Right lobe of liver (tissue), 6 donors: ENCODE data around the gene UGT1A9. TPM values are rescaled to one million over a fixed set of nuclear protein-coding genes. Genes with fewer than 3 reads are reported as not detected.
A peak's percentile ranks its signal among the peaks of the same experiment; 100 is the strongest.

ENCODE experiments used
- ATAC-seq, 4 donors: fragments of 200-7000 bp; cut with Tn5 transposase; one replicate each; pipeline ENCODE4 v1.9.1; 2020; ENCODE audit warnings: mild to moderate bottlenecking in 4 of 4, moderate library complexity in 4 of 4
- DNase-seq, 3 donors: peaks; one replicate each; pipeline ENCODE4 v3.0.0-alpha.2; 2020
- H3K27ac ChIP-seq, 3 donors: fragments of 200-600 bp; one replicate each; pipeline ENCODE4 v1.8.0; 2022
- H3K27me3 ChIP-seq, 2 donors: fragments of 200-600 bp; one replicate each; pipeline ENCODE4 v1.8.0; 2022
- H3K36me3 ChIP-seq, 4 donors: fragments of 200-600 bp; sonication (generic) in 1 of 4; one replicate each; pipeline versions ENCODE4 v1.5.1 to v1.8.0; 2017 to 2022; ENCODE audit warnings: control low read depth in 1 of 4
- H3K4me1 ChIP-seq, 4 donors: fragments of 200-600 bp; sonication (generic) in 1 of 4; one replicate each; pipeline versions ENCODE4 v1.5.1 to v1.8.0; 2017 to 2022; ENCODE audit warnings: control low read depth in 1 of 4
- H3K4me3 ChIP-seq, 3 donors: fragments of 200-600 bp; one replicate each; pipeline ENCODE4 v1.8.0; 2022
- H3K9me3 ChIP-seq, 4 donors: fragments of 200-600 bp; sonication (generic) in 1 of 4; one replicate each; pipeline versions ENCODE4 v1.5.1 to v1.8.0; 2017 to 2022; ENCODE audit warnings: control low read depth in 1 of 4
- CTCF ChIP-seq, 4 donors: fragments of 200-600 bp in 3 of 4; fragments of 450-650 bp in 1 of 4; IDR thresholded peaks; one replicate each; pipeline versions ENCODE4 v1.5.1 to v1.8.0; 2016 to 2022; ENCODE audit warnings: antibody characterized with exemption in 4 of 4, mild to moderate bottlenecking in 2 of 4
- POLR2A ChIP-seq: fragments of 450-650 bp; IDR thresholded peaks from one replicate; pipeline ENCODE4 v1.6.1; 2017; ENCODE audit warnings: antibody characterized with exemption, mild to moderate bottlenecking
- WGBS: methylation state at CpG from one replicate; pipeline ENCODE4 v1.1.6; 2018; ENCODE audit warnings: low coverage, low lambda C conversion rate; ENCODE audit not compliant: insufficient coverage; ENCODE audit errors: missing lambda C conversion rate; 5-methylcytosine and 5-hydroxymethylcytosine counted together
- intact Hi-C, 2 donors: fragments of 100-400 bp; cut with DNase I; formaldehyde crosslinking; loops; one replicate each; pipeline versions ENCODE4 v1.11.2 to v1.14.1; 2022
- total RNA-seq, 6 experiments: library from RNA; depleted of rRNA in 2 of 6; stranded (reverse); fragments of >200 nt in 2 of 6; fragmentation: NEBNext Ultra II Directional in 3 of 6; extraction: Animal tissue kit (Norgen Biotek cat#: 25700) in 3 of 6; gene quantifications; one replicate each; pipeline versions ENCODE4 v1.1.0 to v1.2.4, GENCODE V29; 2016 to 2023
- donor health status: DM: no; HTN: yes; CAD: no.
- donor health status: DM: no; HTN: no; CAD: no.
- donor health status: DM: no; HTN: no; CAD: no.
- donor health status: DM: no; HTN: yes; CAD: no.
- donor health status: DM: no; HTN: yes; CAD: no.

The UGT1A9 gene
- total RNA-seq, 6 experiments from 2014 or later = 91.6 to 365 (median 108) TPM

GRCh38 chr2:233712611-233713261 lies 41.0 kb downstream of the UGT1A9 start, which contains the start of gene UGT1A5:
Gene UGT1A5, plus strand, starts transcription at chr2:233712907. Its CDS starts 85 bp downstream, at chr2:233712992.
- ATAC-seq (peak in 2 of 4 donors; percentile 5), DNase-seq (no peak)
- TF ChIP-seq POLR2A = no peak
- no peak for TF ChIP-seq CTCF (IDR thresholded peaks at IDR 0.05)
- peaks cover 0 to 3% (median 0%) of the 10 kb centered on the region in 4 donors for H3K36me3 ChIP-seq
- 58% methylated on average over 9 of the region's 14 CpGs for WGBS
- no peaks in the 10 kb centered on the region for H3K9me3 ChIP-seq
- H3K27me3 ChIP-seq = no peaks in the 10 kb centered on the region
- peaks cover 0 to 87% (median 17%) of the 10 kb centered on the region in 4 donors for H3K4me1 ChIP-seq
- intact Hi-C loops = no loop called here
- peak within 1 kb of the TSS in 1 of 3 donors; percentile 29 for H3K27ac ChIP-seq
- H3K4me3 ChIP-seq = no peak within 1 kb of the TSS

GRCh38 chr2:233713262-233713615 lies 41.5 kb downstream of the UGT1A9 start:
- intact Hi-C loops = no loop called here
- H3K9me3 ChIP-seq = no peaks in the 10 kb centered on the region
- H3K4me3 ChIP-seq = no peak overlapping the region
- no peaks in the 10 kb centered on the region for H3K27me3 ChIP-seq
- H3K36me3 ChIP-seq = peaks cover 0 to 3% (median 0%) of the 10 kb centered on the region in 4 donors
- no peak for TF ChIP-seq CTCF (IDR thresholded peaks at IDR 0.05)
- no peak for TF ChIP-seq POLR2A
- no peak for ATAC-seq
- H3K27ac ChIP-seq = peak overlapping the region in 1 of 3 donors; percentile 29
- DNase-seq = no peak
- peaks cover 0 to 87% (median 17%) of the 10 kb centered on the region in 4 donors for H3K4me1 ChIP-seq
- 68% methylated on average over 5 of the region's 7 CpGs for WGBS

DNA sequence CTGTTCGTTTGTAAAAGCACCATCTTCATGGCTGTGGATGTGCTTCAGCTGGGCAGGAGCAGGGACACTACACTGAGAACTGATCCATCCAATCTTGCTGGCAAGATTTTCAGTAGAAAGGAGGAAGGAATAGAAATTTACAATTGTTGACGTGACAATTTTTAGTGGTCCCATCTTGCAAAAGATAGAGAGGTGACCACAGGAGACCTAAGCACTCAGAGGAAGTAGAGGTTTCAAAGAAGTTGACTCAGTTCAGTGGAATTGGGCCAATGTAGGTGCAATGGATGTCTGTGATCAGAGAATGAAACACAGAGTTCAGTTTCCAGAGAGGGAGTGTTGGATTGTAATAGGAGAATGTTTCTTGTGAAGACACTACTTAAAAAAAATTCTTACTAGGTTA lies 42.4 kb downstream of the UGT1A9 start:
- Histone ChIP-seq H3K4me3 (no peak overlapping the region), H3K4me1 (peaks cover 0 to 79% (median 16%) of the 10 kb centered on the region in 4 donors), H3K27ac (no peak overlapping the region), H3K36me3 (peaks cover 0 to 3% (median 0%) of the 10 kb centered on the region in 4 donors), H3K9me3 (no peaks in the 10 kb centered on the region), H3K27me3 (no peaks in the 10 kb centered on the region)
- intact Hi-C loops = no loop called here
- WGBS = 60% methylated on average over 2 of the region's 2 CpGs
- no peak for TF ChIP-seq POLR2A
- TF ChIP-seq CTCF (IDR thresholded peaks at IDR 0.05) = no peak
- ATAC-seq (no peak), DNase-seq (no peak)

DNA sequence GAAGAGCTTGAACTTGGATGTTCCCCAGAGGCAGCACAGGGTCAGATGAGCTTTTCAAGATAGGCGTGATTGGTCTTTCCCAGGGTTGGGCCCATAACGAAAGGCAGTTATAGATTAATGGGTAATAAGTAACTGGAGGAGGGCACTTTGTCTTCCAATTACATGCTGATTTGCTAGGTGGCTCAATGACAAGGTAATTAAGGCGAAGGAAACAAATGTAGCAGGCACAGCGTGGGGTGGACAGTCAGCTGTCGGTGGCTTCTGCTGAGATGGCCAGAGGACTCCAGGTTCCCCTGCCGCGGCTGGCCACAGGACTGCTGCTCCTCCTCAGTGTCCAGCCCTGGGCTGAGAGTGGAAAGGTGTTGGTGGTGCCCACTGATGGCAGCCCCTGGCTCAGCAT lies 46.9 kb downstream of the UGT1A9 start, which contains the start of gene UGT1A4:
Gene UGT1A4, plus strand, starts transcription at position 185 of the 400 bp plus-strand sequence. Its CDS starts 85 bp downstream, at position 270.
- Histone ChIP-seq H3K9me3 (no peaks in the 10 kb centered on the region), H3K36me3 (no peaks in the 10 kb centered on the region), H3K4me1 (peaks cover 0 to 37% (median 6%) of the 10 kb centered on the region in 4 donors), H3K27me3 (no peaks in the 10 kb centered on the region), H3K27ac (peak within 1 kb of the TSS in 2 of 3 donors; percentile 72 to 91), H3K4me3 (peak within 1 kb of the TSS; percentile 39 to 76 (median 63))
- TF ChIP-seq POLR2A = peak; percentile 88
- TF ChIP-seq CTCF (IDR thresholded peaks at IDR 0.05) = no peak
- intact Hi-C loops = loop anchor here in 1 of 2 donors (5.0 kb wide), 1 partner anchor 44 kb away; the partner anchor contains the start of gene UGT1A1
- DNase-seq = peak; percentile 56 to 91 (median 88)
- 25% methylated on average over 4 of the region's 7 CpGs for WGBS
- ATAC-seq = peak; percentile 81 to 94 (median 88)
